SU-DHL-6 (cell line): Measurements from ENCODE around the gene EFCAB12.

ENCODE experiments used
- H2AFZ ChIP-seq: fragments of 200-600 bp; sonication (generic); 2 replicates; pipeline ENCODE4 v1.6.1; 2014; ENCODE audit warnings: low read depth, mild to moderate bottlenecking, moderate library complexity, mixed read lengths, antibody characterized with exemption, low read length; ENCODE audit not compliant: severe bottlenecking
- H3F3A ChIP-seq: fragments of 200-600 bp; shearing (Covaris generic); 2 replicates; pipeline ENCODE4 v1.6.0; 2016; ENCODE audit warnings: antibody characterized with exemption, mild to moderate bottlenecking; ENCODE audit not compliant: insufficient read depth
- H3K27ac ChIP-seq: fragments of 200-600 bp; sonication (generic); 2 replicates; pipeline ENCODE4 v1.5.1; 2016; ENCODE audit warnings: low read depth, mild to moderate bottlenecking, low read length, moderate library complexity, mixed read lengths
- H3K27me3 ChIP-seq: fragments of 200-600 bp; sonication (generic), shearing (Covaris generic); 2 replicates; pipeline ENCODE4 v1.6.0; 2014; ENCODE audit warnings: mild to moderate bottlenecking, low read length
- H3K36me3 ChIP-seq: fragments of 200-600 bp; sonication (generic); 2 replicates; pipeline ENCODE4 v1.6.1; 2014; ENCODE audit warnings: mild to moderate bottlenecking, low read length, mixed read lengths
- H3K4me2 ChIP-seq: fragments of 300-600, 200-600 bp; shearing (Covaris generic), sonication (generic); 2 replicates; pipeline ENCODE4 v1.6.0; 2014; ENCODE audit warnings: low read length, low read depth, mild to moderate bottlenecking; ENCODE audit not compliant: poor library complexity, severe bottlenecking
- H3K4me3 ChIP-seq: fragments of 200-600 bp; sonication (generic); 2 replicates; pipeline ENCODE4 v1.5.1; 2014; ENCODE audit warnings: antibody characterized with exemption, low read length, mild to moderate bottlenecking, mixed read lengths; ENCODE audit not compliant: insufficient read depth, poor library complexity, severe bottlenecking
- H3K79me2 ChIP-seq: fragments of 200-600 bp; sonication (generic); 2 replicates; pipeline ENCODE4 v1.6.1; 2014; ENCODE audit warnings: mild to moderate bottlenecking, low read length, moderate library complexity; ENCODE audit not compliant: insufficient read depth
- H3K9ac ChIP-seq: fragments of 200-600 bp; sonication (generic); 2 replicates; pipeline ENCODE4 v1.7.0; 2014; ENCODE audit warnings: mild to moderate bottlenecking, low read length
- H3K9me2 ChIP-seq: fragments of 200-600 bp; sonication (generic); replicated peaks from 2 replicates; pipeline ENCODE4 v1.6.1; 2014; ENCODE audit warnings: low read length; ENCODE audit not compliant: insufficient read depth
- H3K9me3 ChIP-seq: fragments of 200-600 bp; sonication (generic); 2 replicates; pipeline ENCODE4 v1.6.1; 2014; ENCODE audit warnings: low read length, mixed read lengths; ENCODE audit not compliant: insufficient read depth
- H4K20me1 ChIP-seq: fragments of 200-600 bp; sonication (generic); 2 replicates; pipeline ENCODE4 v1.6.1; 2014; ENCODE audit warnings: low read depth, mild to moderate bottlenecking, antibody characterized with exemption, low read length, moderate library complexity, mixed read lengths
- EZH2phosphoT487 ChIP-seq: fragments of 200-600 bp; sonication (generic), shearing (Covaris generic); conservative IDR thresholded peaks from 2 replicates; pipeline ENCODE4 v1.6.1; 2018; ENCODE audit warnings: mild to moderate bottlenecking, antibody characterized with exemption, low read length, moderate library complexity, mixed read lengths
- TF ChIP-seq, protein P1 (sequence below): fragments of 200-600 bp; sonication (generic); IDR thresholded peaks from one replicate; pipeline ENCODE4 v1.5.1; 2017; ENCODE audit warnings: antibody characterized with exemption, mild to moderate bottlenecking, low read length, moderate library complexity; ENCODE audit not compliant: insufficient read depth, poor library complexity, severe bottlenecking

Gene EFCAB12

DNA sequence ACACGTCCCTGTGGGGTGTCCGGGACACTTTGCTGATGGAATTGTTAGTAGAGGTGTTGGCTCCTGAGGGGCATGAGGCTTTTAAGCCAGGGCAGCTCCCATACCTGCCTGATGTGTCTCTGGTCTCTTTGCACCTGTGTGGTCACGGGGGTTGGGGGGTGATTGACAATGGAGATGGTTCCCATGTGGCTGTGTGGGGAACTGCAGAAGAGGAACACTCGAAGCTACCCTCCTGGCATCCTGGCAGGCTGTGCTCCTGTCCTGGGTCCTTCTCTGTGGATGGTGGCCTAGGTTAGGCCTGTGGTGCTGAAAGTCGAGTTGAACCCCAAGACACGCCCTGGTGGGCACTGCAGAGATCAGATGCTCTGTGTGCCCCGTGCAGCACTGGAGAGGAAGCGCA is 76.4 kb downstream of the EFCAB12 start:
- Histone ChIP-seq H3K79me2 (no peaks in the 10 kb centered on the region), H2AFZ (no peak overlapping the region), H3K9me3 (no peaks in the 10 kb centered on the region), H4K20me1 (no peaks in the 10 kb centered on the region), H3K4me2 (no peak overlapping the region), H3K36me3 (no peaks in the 10 kb centered on the region), H3K27me3 (no peaks in the 10 kb centered on the region), H3K9me2 (no peaks in the 10 kb centered on the region), H3K4me3 (no peak overlapping the region), H3F3A (no peaks in the 10 kb centered on the region), H3K9ac (no peak overlapping the region), H3K27ac (no peak overlapping the region)
- TF ChIP-seq EZH2phosphoT487: no peak
- TF ChIP-seq, protein P1, sequence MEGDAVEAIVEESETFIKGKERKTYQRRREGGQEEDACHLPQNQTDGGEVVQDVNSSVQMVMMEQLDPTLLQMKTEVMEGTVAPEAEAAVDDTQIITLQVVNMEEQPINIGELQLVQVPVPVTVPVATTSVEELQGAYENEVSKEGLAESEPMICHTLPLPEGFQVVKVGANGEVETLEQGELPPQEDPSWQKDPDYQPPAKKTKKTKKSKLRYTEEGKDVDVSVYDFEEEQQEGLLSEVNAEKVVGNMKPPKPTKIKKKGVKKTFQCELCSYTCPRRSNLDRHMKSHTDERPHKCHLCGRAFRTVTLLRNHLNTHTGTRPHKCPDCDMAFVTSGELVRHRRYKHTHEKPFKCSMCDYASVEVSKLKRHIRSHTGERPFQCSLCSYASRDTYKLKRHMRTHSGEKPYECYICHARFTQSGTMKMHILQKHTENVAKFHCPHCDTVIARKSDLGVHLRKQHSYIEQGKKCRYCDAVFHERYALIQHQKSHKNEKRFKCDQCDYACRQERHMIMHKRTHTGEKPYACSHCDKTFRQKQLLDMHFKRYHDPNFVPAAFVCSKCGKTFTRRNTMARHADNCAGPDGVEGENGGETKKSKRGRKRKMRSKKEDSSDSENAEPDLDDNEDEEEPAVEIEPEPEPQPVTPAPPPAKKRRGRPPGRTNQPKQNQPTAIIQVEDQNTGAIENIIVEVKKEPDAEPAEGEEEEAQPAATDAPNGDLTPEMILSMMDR: no peak
